GM12892 (cell line): Measurements from ENCODE around the gene MYO1E.

Experiments
- POLR2AphosphoS5 ChIP-seq: IDR thresholded peaks from 2 replicates; pipeline ENCODE4 v1.6.1; 2011; ENCODE audit warnings: low read depth, low read length, control low read depth
- TAF1 ChIP-seq: IDR thresholded peaks from 2 replicates; pipeline ENCODE4 v1.6.1; 2011; ENCODE audit warnings: low read depth, mild to moderate bottlenecking, control low read depth, low read length, borderline replicate concordance

GRCh38 chr15:59301527-59301926 is 71.1 kb downstream of the MYO1E start:
- TF ChIP-seq POLR2AphosphoS5: no peak
- TF ChIP-seq TAF1: no peak
